ENCODE data around the gene PEX26. TPM values are rescaled to one million over a fixed set of nuclear protein-coding genes. Genes with fewer than 3 reads are reported as not detected.
"Not testable (repeated sequence)": the region's sequence is repeated elsewhere in the genome, so short reads cannot be mapped to it uniquely, and the experiment has no call there.

The PEX26 gene
- total RNA-seq, 1 donor from 2014 or later = 49.7 TPM

- no peak for DNase-seq (ENCODE audit: low spot score)
- Mint-ChIP-seq H3K4me3 (ENCODE audit: unreplicated experiment) (no peak overlapping the region), H3K36me3 (ENCODE audit: low read depth, unreplicated experiment) (peaks cover 19% of the 10 kb centered on the region), H3K27ac (ENCODE audit: unreplicated experiment) (no peak overlapping the region), H3K9me3 (ENCODE audit: unreplicated experiment) (peaks cover under 1% of the 10 kb centered on the region), H3K27me3 (ENCODE audit: unreplicated experiment) (peaks cover 1% of the 10 kb centered on the region), H3K4me1 (ENCODE audit: unreplicated experiment) (peaks cover 3% of the 10 kb centered on the region)
- TF ChIP-seq, protein P1, sequence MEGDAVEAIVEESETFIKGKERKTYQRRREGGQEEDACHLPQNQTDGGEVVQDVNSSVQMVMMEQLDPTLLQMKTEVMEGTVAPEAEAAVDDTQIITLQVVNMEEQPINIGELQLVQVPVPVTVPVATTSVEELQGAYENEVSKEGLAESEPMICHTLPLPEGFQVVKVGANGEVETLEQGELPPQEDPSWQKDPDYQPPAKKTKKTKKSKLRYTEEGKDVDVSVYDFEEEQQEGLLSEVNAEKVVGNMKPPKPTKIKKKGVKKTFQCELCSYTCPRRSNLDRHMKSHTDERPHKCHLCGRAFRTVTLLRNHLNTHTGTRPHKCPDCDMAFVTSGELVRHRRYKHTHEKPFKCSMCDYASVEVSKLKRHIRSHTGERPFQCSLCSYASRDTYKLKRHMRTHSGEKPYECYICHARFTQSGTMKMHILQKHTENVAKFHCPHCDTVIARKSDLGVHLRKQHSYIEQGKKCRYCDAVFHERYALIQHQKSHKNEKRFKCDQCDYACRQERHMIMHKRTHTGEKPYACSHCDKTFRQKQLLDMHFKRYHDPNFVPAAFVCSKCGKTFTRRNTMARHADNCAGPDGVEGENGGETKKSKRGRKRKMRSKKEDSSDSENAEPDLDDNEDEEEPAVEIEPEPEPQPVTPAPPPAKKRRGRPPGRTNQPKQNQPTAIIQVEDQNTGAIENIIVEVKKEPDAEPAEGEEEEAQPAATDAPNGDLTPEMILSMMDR (IDR thresholded peaks at IDR 0.05; ENCODE audit: unreplicated experiment) = no peak
Observed at GRCh38 chr22:18100781-18101180, 23.0 kb downstream of the PEX26 start.

GRCh38 chr22:18101536-18101935 is 23.7 kb downstream of the PEX26 start:
- H3K4me3 Mint-ChIP-seq (ENCODE audit: unreplicated experiment) = no peak overlapping the region
- no peaks in the 10 kb centered on the region for H3K4me1 Mint-ChIP-seq (ENCODE audit: unreplicated experiment)
- H3K27ac Mint-ChIP-seq (ENCODE audit: unreplicated experiment) = no peak overlapping the region
- TF ChIP-seq, protein P1 (IDR thresholded peaks at IDR 0.05; ENCODE audit: unreplicated experiment) = no peak
- H3K36me3 Mint-ChIP-seq (ENCODE audit: low read depth, unreplicated experiment) = peaks cover 18% of the 10 kb centered on the region
- H3K27me3 Mint-ChIP-seq (ENCODE audit: unreplicated experiment) = peaks cover 1% of the 10 kb centered on the region
- peaks cover 4% of the 10 kb centered on the region for H3K9me3 Mint-ChIP-seq (ENCODE audit: unreplicated experiment)
- DNase-seq (ENCODE audit: low spot score) = no peak

DNA sequence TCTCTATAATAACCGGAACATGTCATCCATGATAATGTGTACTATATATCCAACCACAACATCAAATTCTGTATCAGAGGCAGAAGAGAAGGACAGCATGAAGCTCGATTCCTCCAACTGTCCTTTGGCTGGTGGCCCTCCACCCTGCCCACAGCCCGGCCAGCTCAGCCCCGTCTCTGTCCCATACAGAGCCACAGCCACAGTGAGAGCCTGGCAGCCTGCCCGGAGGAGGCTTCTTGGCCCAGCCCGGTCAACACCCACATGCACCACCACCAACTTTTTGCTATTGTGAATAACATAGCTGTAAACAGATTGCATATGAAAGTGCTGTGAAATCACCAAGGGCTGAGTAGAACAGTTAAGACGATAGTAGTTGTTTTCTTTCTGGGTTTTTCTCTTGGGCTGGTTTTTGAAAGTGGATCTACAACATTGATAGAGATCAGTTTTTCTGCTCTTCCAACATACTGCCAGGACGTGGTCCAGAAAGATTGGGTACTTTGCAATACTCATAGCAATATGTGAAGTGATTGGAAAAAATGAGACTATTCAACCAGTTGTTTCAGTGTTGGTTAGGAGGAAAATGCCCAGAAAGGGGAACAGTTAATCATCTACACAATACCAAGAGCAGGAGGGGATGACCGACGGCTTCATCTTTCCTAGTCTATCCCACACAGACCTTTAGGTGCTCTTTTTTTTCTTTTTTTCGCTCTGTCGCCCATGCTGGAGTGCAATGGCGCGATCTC is 25.9 kb downstream of the PEX26 start:
- peaks cover 4% of the 10 kb centered on the region for H3K9me3 Mint-ChIP-seq (ENCODE audit: unreplicated experiment)
- no peak overlapping the region for H3K27ac Mint-ChIP-seq (ENCODE audit: unreplicated experiment)

DNA sequence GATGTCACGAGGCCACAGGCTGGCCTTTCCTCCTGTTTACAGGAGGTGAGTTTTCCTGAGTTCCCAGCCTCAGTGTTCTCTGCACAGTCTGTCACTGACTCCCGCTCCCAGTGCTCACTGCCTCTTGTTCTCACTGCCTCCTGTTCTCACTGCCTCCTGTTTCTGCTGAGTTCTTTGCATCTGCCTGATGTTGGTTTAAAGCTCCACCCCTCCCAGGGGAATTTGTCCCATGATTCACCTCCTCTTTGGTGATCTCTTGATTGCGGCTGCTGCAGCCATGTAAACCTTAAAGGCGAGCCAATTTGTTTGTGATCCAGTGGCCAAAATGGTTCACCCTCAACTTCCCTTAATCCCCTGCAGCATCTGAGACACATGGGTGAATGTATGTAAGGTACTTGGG is 26.8 kb downstream of the PEX26 start:
- Mint-ChIP-seq H3K36me3 (ENCODE audit: low read depth, unreplicated experiment) (peaks cover 17% of the 10 kb centered on the region), H3K27me3 (ENCODE audit: unreplicated experiment) (peaks cover 6% of the 10 kb centered on the region), H3K9me3 (ENCODE audit: unreplicated experiment) (peaks cover 4% of the 10 kb centered on the region), H3K4me1 (ENCODE audit: unreplicated experiment) (peaks cover 3% of the 10 kb centered on the region), H3K4me3 (ENCODE audit: unreplicated experiment) (no peak overlapping the region), H3K27ac (ENCODE audit: unreplicated experiment) (no peak overlapping the region)
- TF ChIP-seq, protein P1 (IDR thresholded peaks at IDR 0.05; ENCODE audit: unreplicated experiment) = no peak
- DNase-seq (ENCODE audit: low spot score) = no peak

More for the DNA sequence above, 25.9 kb downstream of the PEX26 start:
- H3K4me3 Mint-ChIP-seq (ENCODE audit: unreplicated experiment) = no peak overlapping the region
- TF ChIP-seq, protein P1 (IDR thresholded peaks at IDR 0.05; ENCODE audit: unreplicated experiment) = no peak
- H3K27me3 Mint-ChIP-seq (ENCODE audit: unreplicated experiment) = peaks cover 4% of the 10 kb centered on the region
- DNase-seq (ENCODE audit: low spot score) = no peak
- no peaks in the 10 kb centered on the region for H3K4me1 Mint-ChIP-seq (ENCODE audit: unreplicated experiment)
- H3K36me3 Mint-ChIP-seq (ENCODE audit: low read depth, unreplicated experiment) = peaks cover 14% of the 10 kb centered on the region

DNA sequence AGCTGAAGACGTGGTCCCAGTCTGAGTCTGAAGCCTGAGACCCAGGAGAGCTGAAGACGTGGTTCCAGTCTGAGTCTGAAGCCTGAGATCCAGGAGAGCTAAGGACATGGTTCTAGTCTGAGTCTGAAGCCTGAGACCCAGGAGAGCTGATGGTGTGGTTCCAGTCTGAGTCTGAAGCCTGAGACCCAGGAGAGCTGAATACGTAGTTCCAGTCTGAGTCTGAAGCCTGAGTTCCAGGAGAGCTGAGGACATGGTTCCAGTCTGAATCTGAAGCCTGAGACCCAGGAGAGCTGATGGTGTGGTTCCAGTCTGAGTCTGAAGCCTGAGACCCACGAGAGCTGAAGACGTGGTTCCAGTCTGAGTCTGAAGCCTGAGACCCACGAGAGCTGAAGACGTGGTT is 28.2 kb downstream of the PEX26 start:
- not testable (repeated sequence) for H3K27ac Mint-ChIP-seq (ENCODE audit: unreplicated experiment); H3K9me3 Mint-ChIP-seq (ENCODE audit: unreplicated experiment); H3K4me1 Mint-ChIP-seq (ENCODE audit: unreplicated experiment); DNase-seq (ENCODE audit: low spot score)
- Mint-ChIP-seq H3K36me3 (ENCODE audit: low read depth, unreplicated experiment) (peaks cover 21% of the 10 kb centered on the region), H3K27me3 (ENCODE audit: unreplicated experiment) (peaks cover 12% of the 10 kb centered on the region), H3K4me3 (ENCODE audit: unreplicated experiment) (peak overlapping the region; percentile 16)

DNA sequence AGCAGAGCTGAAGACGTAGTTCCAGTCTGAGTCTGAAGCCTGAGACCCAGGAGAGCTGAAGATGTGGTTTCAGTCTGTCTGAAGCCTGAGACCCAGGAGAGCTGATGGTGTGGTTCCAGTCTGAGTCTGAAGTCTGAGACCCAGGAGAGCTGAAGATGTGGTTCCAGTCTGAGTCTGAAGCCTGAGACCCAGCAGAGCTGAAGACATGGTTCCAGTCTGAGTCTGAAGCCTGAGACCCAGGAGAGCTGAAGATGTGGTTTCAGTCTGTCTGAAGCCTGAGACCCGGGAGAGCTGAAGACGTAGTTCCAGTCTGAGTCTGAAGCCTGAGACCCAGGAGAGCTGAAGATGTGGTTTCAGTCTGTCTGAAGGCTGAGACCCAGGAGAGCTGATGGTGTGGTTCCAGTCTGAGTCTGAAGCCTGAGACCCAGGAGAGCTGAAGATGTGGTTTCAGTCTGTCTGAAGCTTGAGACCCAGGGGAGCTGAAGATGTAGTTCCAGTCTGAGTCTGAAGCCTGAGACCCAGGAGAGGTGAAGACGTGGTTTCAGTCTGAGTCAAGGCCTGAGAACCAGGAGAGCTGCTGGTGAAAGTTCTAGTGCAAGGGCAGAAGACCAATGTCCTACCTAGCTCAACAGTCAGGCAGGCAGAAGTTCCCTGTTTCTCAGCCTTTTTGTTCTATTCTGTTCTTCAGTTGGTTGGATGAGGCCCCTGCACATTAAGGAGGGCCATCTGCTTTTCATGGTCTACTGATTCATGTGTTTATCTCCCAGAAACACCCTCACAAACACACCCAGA is 29.0 kb downstream of the PEX26 start:
- peaks cover 14% of the 10 kb centered on the region for H3K27me3 Mint-ChIP-seq (ENCODE audit: unreplicated experiment)
- DNase-seq (ENCODE audit: low spot score); H3K9me3 Mint-ChIP-seq (ENCODE audit: unreplicated experiment); H3K4me1 Mint-ChIP-seq (ENCODE audit: unreplicated experiment); H3K27ac Mint-ChIP-seq (ENCODE audit: unreplicated experiment); H3K4me3 Mint-ChIP-seq (ENCODE audit: unreplicated experiment): not testable (repeated sequence)
- peaks cover 21% of the 10 kb centered on the region for H3K36me3 Mint-ChIP-seq (ENCODE audit: low read depth, unreplicated experiment)
